OCI-LY3 (cell line): ENCODE measurements around the gene DCAF4.
"Not testable (repeated sequence)": the region's sequence is repeated elsewhere in the genome, so short reads cannot be mapped to it uniquely, and the experiment has no call there.

Experiments used
- H2AFZ ChIP-seq: fragments of 200-600, 300-600 bp; shearing (Covaris generic); 2 replicates; pipeline ENCODE4 v1.6.0; 2014; ENCODE audit warnings: antibody characterized with exemption, low read depth, low read length
- H3K27ac ChIP-seq: fragments of 200-600, 300-600 bp; sonication (generic); 2 replicates; pipeline ENCODE4 v1.5.1; 2014; ENCODE audit warnings: mild to moderate bottlenecking, low read length, moderate library complexity, mixed read lengths
- H3K27me3 ChIP-seq: fragments of 200-600, 300-600 bp; sonication (generic); 2 replicates; pipeline ENCODE4 v1.6.1; 2014; ENCODE audit warnings: low read depth, low read length, mixed read lengths
- H3K36me3 ChIP-seq: fragments of 200-600, 300-600 bp; sonication (generic); replicated peaks from 2 replicates; pipeline ENCODE3; 2014; ENCODE audit warnings: low read depth, low read length, mixed read lengths
- H3K4me1 ChIP-seq: fragments of 300-600, 200-600 bp; sonication (generic); 2 replicates; pipeline ENCODE4 v1.6.1; 2014; ENCODE audit warnings: low read length, mixed read lengths
- H3K4me2 ChIP-seq: fragments of 200-600, 300-600 bp; sonication (generic); 2 replicates; pipeline ENCODE4 v1.6.1; 2014; ENCODE audit warnings: low read length, mixed read lengths
- H3K4me3 ChIP-seq: fragments of 300-600, 200-600 bp; sonication (generic); 2 replicates; pipeline ENCODE4 v1.5.1; 2014; ENCODE audit warnings: antibody characterized with exemption, mild to moderate bottlenecking, low read length, moderate library complexity
- H3K79me2 ChIP-seq: fragments of 300-600, 200-600 bp; shearing (Covaris generic); 2 replicates; pipeline ENCODE4 v1.6.1; 2014; ENCODE audit warnings: mild to moderate bottlenecking, low read length, mixed read lengths
- H3K9ac ChIP-seq: fragments of 300-600, 200-600 bp; shearing (Covaris generic); 2 replicates; pipeline ENCODE4 v1.6.0; 2014; ENCODE audit warnings: mild to moderate bottlenecking, low read length, moderate library complexity
- H3K9me3 ChIP-seq: fragments of 200-600, 300-600 bp; shearing (Covaris generic); 2 replicates; pipeline ENCODE4 v1.6.1; 2014; ENCODE audit warnings: low read length, mixed read lengths; ENCODE audit not compliant: insufficient read depth
- H4K20me1 ChIP-seq: fragments of 200-600, 300-600 bp; sonication (generic); 2 replicates; pipeline ENCODE4 v1.6.1; 2016; ENCODE audit warnings: low read length, mixed read lengths; ENCODE audit not compliant: insufficient read depth
- CTCF ChIP-seq: fragments of 200-600, 300-600 bp; sonication (generic); IDR thresholded peaks from 2 replicates; pipeline ENCODE4 v1.5.1; 2014; ENCODE audit warnings: antibody characterized with exemption, low read length, low read depth
- EZH2phosphoT487 ChIP-seq: fragments of 200-600 bp; shearing (Covaris generic); IDR thresholded peaks from 2 replicates; pipeline ENCODE4 v1.6.1; 2018; ENCODE audit warnings: antibody characterized with exemption, mixed run types, low read depth

Gene DCAF4

GRCh38 chr14:72961579-72962335, 35.5 kb downstream of the DCAF4 start:
- Histone ChIP-seq H2AFZ (no peak overlapping the region), H3K79me2 (no peaks in the 10 kb centered on the region), H3K9ac (no peak overlapping the region), H3K27me3 (no peaks in the 10 kb centered on the region), H3K4me3 (no peak overlapping the region), H4K20me1 (no peaks in the 10 kb centered on the region), H3K36me3 (peaks cover 14% of the 10 kb centered on the region), H3K9me3 (no peaks in the 10 kb centered on the region), H3K4me1 (no peaks in the 10 kb centered on the region), H3K4me2 (no peak overlapping the region), H3K27ac (no peak overlapping the region)
- no peak for TF ChIP-seq EZH2phosphoT487
- no peak for TF ChIP-seq CTCF

- not testable (repeated sequence) for H3K4me2 ChIP-seq, H3K4me1 ChIP-seq, H3K9ac ChIP-seq
Measured at GRCh38 chr14:72962336-72962754, 36.1 kb downstream of the DCAF4 start.

DNA sequence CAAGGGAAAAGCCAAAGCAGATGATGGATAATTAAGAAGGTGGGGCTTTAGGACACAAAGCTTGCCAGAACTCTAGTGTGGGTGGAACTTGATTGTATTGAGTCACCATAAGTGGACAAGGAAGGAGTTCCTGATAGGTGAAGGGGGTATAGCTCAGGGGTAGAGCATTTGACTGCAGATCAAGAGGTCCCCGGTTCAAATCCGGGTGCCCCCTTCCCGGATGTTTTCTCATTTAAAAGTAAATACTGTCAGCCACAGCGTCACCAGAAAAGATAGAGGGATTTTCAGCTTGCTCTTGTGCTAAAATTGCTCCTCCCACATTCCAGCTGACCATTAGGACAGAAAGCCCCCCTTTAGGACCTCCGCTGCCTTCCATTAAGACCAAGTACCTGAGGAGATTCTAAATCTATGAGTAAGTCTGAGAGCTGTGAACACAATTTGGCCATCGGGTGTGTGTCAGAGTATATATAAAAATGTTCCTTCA, 36.6 kb downstream of the DCAF4 start:
- peaks cover 8% of the 10 kb centered on the region for H3K36me3 ChIP-seq
- H3K4me2 ChIP-seq: no peak overlapping the region
- H4K20me1 ChIP-seq: no peaks in the 10 kb centered on the region
- no peaks in the 10 kb centered on the region for H3K27me3 ChIP-seq
- H3K9ac ChIP-seq: no peak overlapping the region
- H3K4me1 ChIP-seq: no peaks in the 10 kb centered on the region
- TF ChIP-seq EZH2phosphoT487: no peak
- no peak for TF ChIP-seq CTCF
- H3K79me2 ChIP-seq: no peaks in the 10 kb centered on the region
- no peak overlapping the region for H3K27ac ChIP-seq
- H2AFZ ChIP-seq: no peak overlapping the region
- H3K4me3 ChIP-seq: no peak overlapping the region
- no peaks in the 10 kb centered on the region for H3K9me3 ChIP-seq

More at GRCh38 chr14:72962336-72962754, 36.1 kb downstream of the DCAF4 start:
- H3K79me2 ChIP-seq, H3K4me3 ChIP-seq, H3K27me3 ChIP-seq, H2AFZ ChIP-seq, H3K27ac ChIP-seq, H4K20me1 ChIP-seq, H3K9me3 ChIP-seq: not testable (repeated sequence)
- peaks cover 13% of the 10 kb centered on the region for H3K36me3 ChIP-seq

- H3K27ac ChIP-seq: no peak overlapping the region
- no peaks in the 10 kb centered on the region for H3K79me2 ChIP-seq
- H2AFZ ChIP-seq: no peak overlapping the region
- H3K4me2 ChIP-seq: no peak overlapping the region
- no peak overlapping the region for H3K9ac ChIP-seq
- H3K27me3 ChIP-seq: no peaks in the 10 kb centered on the region
- no peaks in the 10 kb centered on the region for H4K20me1 ChIP-seq
- H3K9me3 ChIP-seq: no peaks in the 10 kb centered on the region
- no peaks in the 10 kb centered on the region for H3K36me3 ChIP-seq
- no peak for TF ChIP-seq EZH2phosphoT487
- TF ChIP-seq CTCF: no peak
- no peaks in the 10 kb centered on the region for H3K4me1 ChIP-seq
- H3K4me3 ChIP-seq: no peak overlapping the region
Measured at GRCh38 chr14:72965249-72965648, 39.0 kb downstream of the DCAF4 start.
